Measurements from ENCODE around the gene PRSS50.

Gene PRSS50

GRCh38 chr3:46703013-46703520, 14.6 kb downstream of the PRSS50 start:
- no peak overlapping the region for H3K4me3 ChIP-seq (ENCODE audit: low read depth, low read length)
- no peak for TF ChIP-seq CTCF (IDR thresholded peaks at IDR 0.05; ENCODE audit: low read depth, low read length, missing control alignments)
- no peak for DNase-seq (ENCODE audit: low read depth)

GRCh38 chr3:46702246-46703012, 15.2 kb downstream of the PRSS50 start:
- H3K4me3 ChIP-seq (ENCODE audit: low read depth, low read length) = no peak overlapping the region
- DNase-seq (ENCODE audit: low read depth) = no peak
- no peak for TF ChIP-seq CTCF (IDR thresholded peaks at IDR 0.05; ENCODE audit: low read depth, low read length, missing control alignments)

DNA sequence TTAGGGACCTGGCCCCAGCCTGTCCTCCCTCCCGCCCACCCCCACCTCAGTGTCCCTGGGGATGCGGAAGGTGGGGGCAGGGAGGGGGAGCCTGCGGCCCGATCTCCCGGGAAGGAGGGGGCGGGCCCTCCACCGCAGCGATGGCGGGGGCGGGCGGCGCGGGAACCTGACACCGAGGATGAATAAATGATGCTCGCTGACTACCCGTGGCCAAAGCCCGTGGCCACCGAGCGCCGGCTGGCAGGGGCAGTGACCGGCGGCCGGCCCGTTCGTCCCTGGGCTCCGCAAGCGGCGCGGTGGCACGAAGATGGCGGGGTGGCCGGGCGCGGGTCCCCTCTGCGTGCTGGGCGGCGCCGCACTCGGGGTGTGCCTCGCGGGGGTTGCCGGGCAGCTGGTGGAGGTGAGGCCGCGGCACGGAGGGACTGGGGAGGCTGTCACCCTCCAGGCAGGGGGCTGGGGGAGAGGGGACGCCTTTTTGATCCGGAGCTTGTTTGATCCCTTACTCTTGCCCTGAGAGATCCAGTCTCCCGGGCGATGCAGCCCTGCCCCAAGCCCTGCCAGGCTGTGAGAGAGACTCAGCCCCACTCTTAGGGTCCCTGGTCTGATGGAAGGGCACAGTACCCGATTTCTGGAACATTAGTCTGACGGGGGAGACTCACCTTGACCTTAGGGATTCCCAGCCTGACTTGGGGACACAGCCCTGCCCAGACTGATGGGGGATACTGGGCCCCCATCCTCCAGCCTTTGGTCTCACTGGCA, 16.3 kb downstream of the PRSS50 start, which contains the start of gene TMIE:
Gene TMIE, plus strand, starts transcription at position 212 of the 759 bp plus-strand sequence. Its CDS starts 96 bp downstream, at position 308.
- H3K4me3 ChIP-seq (ENCODE audit: low read depth, low read length) = no peak within 1 kb of the TSS

GRCh38 chr3:46700772-46701171, 16.9 kb downstream of the PRSS50 start:
- TF ChIP-seq CTCF (IDR thresholded peaks at IDR 0.05; ENCODE audit: low read depth, low read length, missing control alignments) = no peak
- no peak for DNase-seq (ENCODE audit: low read depth)
- no peak overlapping the region for H3K4me3 ChIP-seq (ENCODE audit: low read depth, low read length)

More for the DNA sequence above, 16.3 kb downstream of the PRSS50 start, which contains the start of gene TMIE:
- no peak for TF ChIP-seq CTCF (IDR thresholded peaks at IDR 0.05; ENCODE audit: low read depth, low read length, missing control alignments)
- DNase-seq (ENCODE audit: low read depth) = no peak

DNA sequence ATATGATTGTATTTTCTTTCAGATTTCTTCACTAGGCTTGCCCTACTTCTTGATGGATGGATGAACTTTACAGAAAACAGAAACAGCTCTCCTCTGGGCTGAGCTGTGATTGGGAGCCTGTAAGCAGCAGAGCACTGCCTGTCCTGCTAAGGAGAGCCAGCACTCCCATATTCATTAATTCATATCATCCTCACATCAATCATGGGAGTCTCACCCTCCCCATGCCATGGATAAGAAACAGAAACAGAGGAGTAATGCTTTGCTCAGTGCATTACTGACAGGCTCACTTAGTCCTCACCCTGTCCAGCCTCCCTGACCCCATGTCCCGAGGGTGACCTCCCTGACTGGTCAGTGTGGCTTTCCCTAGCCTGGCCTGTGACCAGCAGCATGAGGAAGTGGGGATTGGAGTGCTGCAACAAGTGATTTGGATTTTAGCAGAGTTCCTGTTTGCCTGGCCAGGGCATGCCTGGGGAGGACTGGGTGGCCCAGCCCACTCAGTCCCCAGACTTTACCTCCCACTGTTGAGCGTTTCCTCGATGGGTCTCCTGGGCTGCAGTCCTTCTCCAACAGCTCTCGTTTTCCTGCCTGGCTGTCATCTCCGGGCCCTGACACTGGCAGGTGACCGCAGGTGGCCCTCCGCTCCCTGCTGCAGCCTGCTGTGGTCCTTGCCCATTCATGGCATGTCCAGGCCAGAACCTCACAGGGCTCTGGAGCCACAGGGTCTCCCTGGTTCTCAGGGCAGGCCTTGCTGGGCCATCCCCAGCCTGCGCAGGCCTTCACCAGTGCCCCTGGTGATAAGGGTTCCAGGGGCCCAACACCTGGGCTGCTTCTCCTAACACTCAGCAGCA, 17.8 kb downstream of the PRSS50 start:
- TF ChIP-seq CTCF (IDR thresholded peaks at IDR 0.05; ENCODE audit: low read depth, low read length, missing control alignments) = no peak
- no peak for DNase-seq (ENCODE audit: low read depth)
- no peak overlapping the region for H3K4me3 ChIP-seq (ENCODE audit: low read depth, low read length)

All from GM12864 (cell line).